ENCODE results near the gene NFS1. TPM values are rescaled to one million over a fixed set of nuclear protein-coding genes. Genes with fewer than 3 reads are reported as not detected.

NFS1 gene
- total and polyA plus RNA-seq, 2 of the 8 experiments (the other 6 are each of a cell fraction or from before 2014, with no cell fraction given) = 26.1 to 38.8 TPM

DNA sequence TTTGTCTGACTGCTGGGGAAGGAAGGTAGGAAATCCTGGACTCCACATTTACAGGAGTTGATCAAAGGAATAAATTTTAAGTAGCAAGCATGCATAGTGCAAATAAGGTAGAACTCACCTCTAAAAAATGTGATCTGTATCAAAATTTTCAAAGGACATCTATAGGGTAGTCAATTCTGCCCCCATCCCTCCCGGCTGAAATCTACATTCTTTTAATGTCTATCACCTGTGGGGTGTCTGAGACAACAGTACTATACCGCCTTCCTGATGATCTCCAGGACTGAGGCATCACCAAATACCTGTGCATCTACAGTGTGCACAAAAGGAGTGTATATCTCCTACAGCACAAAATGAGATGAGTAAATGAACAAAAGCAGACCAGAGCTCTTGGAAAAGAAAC lies 54.3 kb downstream of the NFS1 start:
- no peaks in the 10 kb centered on the region for H3K9me3 ChIP-seq (ENCODE audit: insufficient read depth in 2 of 2, low read depth in 1 of 2, low read length in 1 of 2)
- H4K91ac ChIP-seq (replicated peaks; ENCODE audit: insufficient read length, low read length) = no peak overlapping the region
- no peak overlapping the region for H3K14ac ChIP-seq (ENCODE audit: insufficient read length)
- H3K36me3 ChIP-seq (ENCODE audit: control insufficient read depth in 2 of 4, insufficient read depth in 4 of 4, low read length in 3 of 4) = no peaks in the 10 kb centered on the region
- no peak overlapping the region for H3K4me2 ChIP-seq (ENCODE audit: insufficient read depth in 1 of 2, low read depth in 2 of 2, low read length in 2 of 2)
- no peak overlapping the region for H3K23ac ChIP-seq (ENCODE audit: insufficient read length)
- H4K8ac ChIP-seq (ENCODE audit: extremely low read depth, insufficient read depth, low read length) = no peak overlapping the region
- no peak overlapping the region for H2BK12ac ChIP-seq (ENCODE audit: low read depth, low read length)
- H4K5ac ChIP-seq (ENCODE audit: insufficient read length, low read depth, low read length) = no peak overlapping the region
- H3K27me3 ChIP-seq (replicated peaks in 1 of 4; ENCODE audit: control insufficient read depth in 3 of 4, extremely low read depth in 1 of 4, insufficient read depth in 3 of 4, low read length in 3 of 4) = no peaks in the 10 kb centered on the region
- no peak overlapping the region for H2BK20ac ChIP-seq (ENCODE audit: low read length)
- DNase-seq (ENCODE audit: low read depth in 1 of 2, low spot score in 2 of 2) (no peak), FAIRE-seq (no peak)
- 92% methylated on average over 2 of the region's 2 CpGs; no CpG with 5 or more reads in 1 of the 2 experiments for WGBS, 2 experiments (ENCODE audit: extremely low coverage in 1 of 2, insufficient coverage in 1 of 2, insufficient read length in 1 of 2, insufficient replicate concordance in 2 of 2, low coverage in 1 of 2, low lambda C conversion rate in 2 of 2, missing lambda C conversion rate in 1 of 2)
- peaks cover 0 to 3% (median under 1%) of the 10 kb centered on the region in 4 experiments; a peak in 4 of 7 replicates for H3K4me1 ChIP-seq (replicated peaks in 1 of 4; ENCODE audit: control insufficient read depth in 3 of 4, insufficient read depth in 4 of 4, low read length in 3 of 4)
- H2AK5ac ChIP-seq (ENCODE audit: low read depth, low read length) = no peak overlapping the region
- CTCF ChIA-PET (ENCODE audit: partially characterized antibody) = interaction anchor here (1.0 to 1.2 kb wide), 2 partner anchors 12 to 21 kb away, joined by 3 read pairs; no protein-coding TSS in a partner anchor
- 0 out of 2 replicates have a peak, but pooled peaks cover 2% of the 10 kb centered on the region for H3K23me2 ChIP-seq (ENCODE audit: low read depth, low read length)
- H3K79me1 ChIP-seq (ENCODE audit: low read depth, low read length) = peaks cover 23% of the 10 kb centered on the region
- TF ChIP-seq EZH2 (IDR thresholded peaks at IDR 0.05; ENCODE audit: low read depth, low read length, severe bottlenecking) (no peak), RNF2 (IDR thresholded peaks at IDR 0.05; ENCODE audit: borderline replicate concordance, low read depth, low read length, missing control alignments, poor library complexity, severe bottlenecking) (no peak), JUN (IDR thresholded peaks at IDR 0.05; ENCODE audit: low read depth, low read length) (no peak), PHF8 (conservative IDR thresholded peaks at IDR 0.05; ENCODE audit: low read depth, low read length) (no peak), POLR2AphosphoS5 (IDR thresholded peaks at IDR 0.05; ENCODE audit: low read depth, low read length) (no peak), CHD1 (IDR thresholded peaks at IDR 0.05; ENCODE audit: low read depth, low read length) (no peak), SRF (IDR thresholded peaks at IDR 0.05; ENCODE audit: low read depth, low read length) (no peak)
- H3K56ac ChIP-seq (replicated peaks; ENCODE audit: insufficient read length, low read depth, low read length) = no peak overlapping the region
- H4K20me1 ChIP-seq (replicated peaks in 1 of 2; ENCODE audit: control insufficient read depth in 1 of 2, insufficient read depth in 2 of 2, low read length in 2 of 2) = peaks cover 12 to 40% of the 10 kb centered on the region in 2 experiments
- no peak overlapping the region for H2BK5ac ChIP-seq (ENCODE audit: low read depth, low read length)
- no peak overlapping the region for H3K18ac ChIP-seq (ENCODE audit: extremely low read depth, low read length)
- H2BK120ac ChIP-seq (replicated peaks; ENCODE audit: low read depth, low read length) = no peak overlapping the region
- H3K4me3 ChIP-seq (ENCODE audit: extremely low read depth in 1 of 4, insufficient read depth in 2 of 4, low read depth in 3 of 4, low read length in 4 of 4) = no peak overlapping the region
- no peak overlapping the region for H3K9ac ChIP-seq (replicated peaks in 1 of 4; ENCODE audit: extremely low read depth in 1 of 4, low read depth in 3 of 4, low read length in 3 of 4)
- H3K79me2 ChIP-seq (ENCODE audit: control insufficient read depth in 1 of 2, insufficient read depth in 2 of 2, low read length in 2 of 2) = peaks cover 4 to 94% of the 10 kb centered on the region in 2 experiments; a peak in 3 of 4 replicates
- no peak overlapping the region for H2BK15ac ChIP-seq (ENCODE audit: low read length)
- no peak overlapping the region for H3K4ac ChIP-seq (replicated peaks; ENCODE audit: insufficient read length, low read depth, low read length)
- POLR2A ChIA-PET (ENCODE audit: partially characterized antibody) = interaction anchor here (0.6 to 8.0 kb wide), 8 partner anchors 8 to 165 kb away, joined by 3 to 49 read pairs (median 6); partner anchors contain the start of genes CPNE1, ERGIC3 and RBM12
- H2AFZ ChIP-seq (ENCODE audit: low read length) = no peak overlapping the region
- H3K27ac ChIP-seq (ENCODE audit: low read depth, low read length) = no peak overlapping the region
